Measurements from ENCODE around the gene RDX.

The RDX gene

GRCh38 chr11:110152199-110152598 is 144.2 kb downstream of the RDX start:
- H3K4me1 ChIP-seq (ENCODE audit: insufficient read depth, low read length, poor library complexity, severe bottlenecking), result no peaks in the 10 kb centered on the region

GRCh38 chr11:110148775-110149744 is 147.4 kb downstream of the RDX start:
- Histone ChIP-seq H3K9me2 (replicated peaks; ENCODE audit: low read depth, low read length) (no peaks in the 10 kb centered on the region), H3K4me3 (ENCODE audit: low read length, poor library complexity, severe bottlenecking) (no peak overlapping the region), H3K4me1 (ENCODE audit: insufficient read depth, low read length, poor library complexity, severe bottlenecking) (no peaks in the 10 kb centered on the region), H4K20me1 (ENCODE audit: insufficient read depth, low read length, poor library complexity, severe bottlenecking) (no peaks in the 10 kb centered on the region), H3K27me3 (ENCODE audit: insufficient read depth, low read length, poor library complexity, severe bottlenecking) (no peaks in the 10 kb centered on the region), H3K36me3 (ENCODE audit: insufficient read depth, low read length) (no peaks in the 10 kb centered on the region), H3K4me2 (ENCODE audit: low read depth, low read length, poor library complexity, severe bottlenecking) (no peak overlapping the region), H3K9me3 (ENCODE audit: insufficient read depth, low read depth, low read length) (no peaks in the 10 kb centered on the region), H3K9ac (ENCODE audit: low read depth, low read length, poor library complexity, severe bottlenecking) (no peak overlapping the region), H3F3A (ENCODE audit: low read depth) (no peaks in the 10 kb centered on the region), H2AFZ (ENCODE audit: low read length) (no peak overlapping the region), H3K79me2 (ENCODE audit: insufficient read depth, low read length) (no peaks in the 10 kb centered on the region)
- TF ChIP-seq EZH2phosphoT487 (IDR thresholded peaks at IDR 0.05; ENCODE audit: borderline replicate concordance) (no peak), CTCF (conservative IDR thresholded peaks at IDR 0.05; ENCODE audit: low read length) (no peak)

More at GRCh38 chr11:110152199-110152598, 144.2 kb downstream of the RDX start:
- Histone ChIP-seq H3K36me3 (ENCODE audit: insufficient read depth, low read length) (no peaks in the 10 kb centered on the region), H3K4me2 (ENCODE audit: low read depth, low read length, poor library complexity, severe bottlenecking) (no peak overlapping the region), H3K9me2 (replicated peaks; ENCODE audit: low read depth, low read length) (no peaks in the 10 kb centered on the region), H3K27me3 (ENCODE audit: insufficient read depth, low read length, poor library complexity, severe bottlenecking) (no peaks in the 10 kb centered on the region), H3K9ac (ENCODE audit: low read depth, low read length, poor library complexity, severe bottlenecking) (no peak overlapping the region), H3F3A (ENCODE audit: low read depth) (no peaks in the 10 kb centered on the region), H3K9me3 (ENCODE audit: insufficient read depth, low read depth, low read length) (no peaks in the 10 kb centered on the region), H2AFZ (ENCODE audit: low read length) (no peak overlapping the region), H3K79me2 (ENCODE audit: insufficient read depth, low read length) (no peaks in the 10 kb centered on the region), H4K20me1 (ENCODE audit: insufficient read depth, low read length, poor library complexity, severe bottlenecking) (no peaks in the 10 kb centered on the region), H3K4me3 (ENCODE audit: low read length, poor library complexity, severe bottlenecking) (no peak overlapping the region)
- TF ChIP-seq EZH2phosphoT487 (IDR thresholded peaks at IDR 0.05; ENCODE audit: borderline replicate concordance), result no peak
- TF ChIP-seq CTCF (conservative IDR thresholded peaks at IDR 0.05; ENCODE audit: low read length), result no peak

GRCh38 chr11:110147962-110148709 is 148.3 kb downstream of the RDX start:
- Histone ChIP-seq H2AFZ (ENCODE audit: low read length) (no peak overlapping the region), H3K9me3 (ENCODE audit: insufficient read depth, low read depth, low read length) (no peaks in the 10 kb centered on the region), H3K36me3 (ENCODE audit: insufficient read depth, low read length) (no peaks in the 10 kb centered on the region), H3K4me1 (ENCODE audit: insufficient read depth, low read length, poor library complexity, severe bottlenecking) (no peaks in the 10 kb centered on the region), H3K4me3 (ENCODE audit: low read length, poor library complexity, severe bottlenecking) (no peak overlapping the region), H4K20me1 (ENCODE audit: insufficient read depth, low read length, poor library complexity, severe bottlenecking) (no peaks in the 10 kb centered on the region), H3K9ac (ENCODE audit: low read depth, low read length, poor library complexity, severe bottlenecking) (no peak overlapping the region), H3K79me2 (ENCODE audit: insufficient read depth, low read length) (no peaks in the 10 kb centered on the region), H3K4me2 (ENCODE audit: low read depth, low read length, poor library complexity, severe bottlenecking) (no peak overlapping the region), H3K9me2 (replicated peaks; ENCODE audit: low read depth, low read length) (no peaks in the 10 kb centered on the region), H3K27me3 (ENCODE audit: insufficient read depth, low read length, poor library complexity, severe bottlenecking) (no peaks in the 10 kb centered on the region), H3F3A (ENCODE audit: low read depth) (no peaks in the 10 kb centered on the region)
- TF ChIP-seq CTCF (conservative IDR thresholded peaks at IDR 0.05; ENCODE audit: low read length) (no peak), EZH2phosphoT487 (IDR thresholded peaks at IDR 0.05; ENCODE audit: borderline replicate concordance) (no peak)
